PC-9 (cell line): ENCODE measurements around the gene PAXX.

Experiments used
- CTCF ChIP-seq: fragments of 200-600 bp; sonication (generic); conservative IDR thresholded peaks from 2 replicates; pipeline ENCODE4 v1.6.1; 2017; ENCODE audit warnings: mixed run types, antibody characterized with exemption, mild to moderate bottlenecking, moderate library complexity
- EZH2 ChIP-seq: fragments of 200-600 bp; sonication (generic); IDR thresholded peaks from 2 replicates; pipeline ENCODE4 v1.8.0; 2017; ENCODE audit warnings: antibody characterized with exemption, low read depth

- TF ChIP-seq CTCF, result no peak
- no peak for TF ChIP-seq EZH2
These were observed 21.9 kb downstream of the PAXX start for GRCh38 chr9:137014166-137014565.
